Measurements from ENCODE around the gene B9D1.

Gene B9D1

DNA sequence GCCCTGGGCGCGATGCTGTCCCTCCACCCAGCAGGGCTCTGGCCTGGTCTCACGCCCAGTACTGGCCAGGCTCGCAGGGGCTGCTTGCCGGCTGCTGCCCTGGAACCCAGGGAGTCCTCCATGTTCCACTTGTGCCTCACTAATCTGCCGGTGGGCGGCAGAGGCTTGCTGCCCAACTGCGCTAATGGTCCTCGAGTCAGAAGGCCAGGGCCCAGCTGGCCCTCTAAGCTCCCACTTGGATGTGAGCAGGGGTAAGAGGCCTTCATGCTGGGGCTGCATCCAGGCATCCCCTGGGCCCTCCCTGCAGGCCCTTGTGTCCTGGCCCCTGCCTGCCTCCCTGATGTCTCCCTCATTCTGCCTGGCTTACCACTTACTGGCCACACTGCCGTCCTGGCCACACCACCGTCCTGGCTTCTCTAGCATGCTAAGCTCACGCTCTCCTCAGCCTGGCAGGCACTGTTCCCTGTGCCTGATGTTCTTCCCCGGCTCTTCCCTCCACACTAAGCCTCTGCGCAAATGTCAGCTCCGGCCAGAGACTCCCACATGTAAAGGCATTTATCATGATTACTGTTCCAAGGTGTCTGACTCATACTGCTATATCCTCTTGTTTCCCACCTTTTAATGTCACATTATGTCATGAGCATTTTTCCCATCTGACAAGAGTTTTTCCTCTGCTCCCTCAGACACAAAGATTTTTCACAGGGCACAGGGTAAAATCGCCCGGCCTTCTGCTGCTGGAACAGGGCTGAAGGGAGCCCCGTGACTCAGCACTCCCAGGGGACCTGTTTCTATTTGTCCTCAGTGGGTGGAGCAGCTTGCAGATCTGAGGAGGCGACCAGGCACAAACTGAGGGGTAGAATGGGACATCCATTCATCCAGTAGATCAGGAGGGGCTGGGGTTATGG, 15.9 kb downstream of the B9D1 start:
- DNase-seq (ENCODE audit: low read depth): peak; percentile 88
- no peak overlapping the region for H3K4me3 ChIP-seq (ENCODE audit: low read length)
- TF ChIP-seq, protein P1, sequence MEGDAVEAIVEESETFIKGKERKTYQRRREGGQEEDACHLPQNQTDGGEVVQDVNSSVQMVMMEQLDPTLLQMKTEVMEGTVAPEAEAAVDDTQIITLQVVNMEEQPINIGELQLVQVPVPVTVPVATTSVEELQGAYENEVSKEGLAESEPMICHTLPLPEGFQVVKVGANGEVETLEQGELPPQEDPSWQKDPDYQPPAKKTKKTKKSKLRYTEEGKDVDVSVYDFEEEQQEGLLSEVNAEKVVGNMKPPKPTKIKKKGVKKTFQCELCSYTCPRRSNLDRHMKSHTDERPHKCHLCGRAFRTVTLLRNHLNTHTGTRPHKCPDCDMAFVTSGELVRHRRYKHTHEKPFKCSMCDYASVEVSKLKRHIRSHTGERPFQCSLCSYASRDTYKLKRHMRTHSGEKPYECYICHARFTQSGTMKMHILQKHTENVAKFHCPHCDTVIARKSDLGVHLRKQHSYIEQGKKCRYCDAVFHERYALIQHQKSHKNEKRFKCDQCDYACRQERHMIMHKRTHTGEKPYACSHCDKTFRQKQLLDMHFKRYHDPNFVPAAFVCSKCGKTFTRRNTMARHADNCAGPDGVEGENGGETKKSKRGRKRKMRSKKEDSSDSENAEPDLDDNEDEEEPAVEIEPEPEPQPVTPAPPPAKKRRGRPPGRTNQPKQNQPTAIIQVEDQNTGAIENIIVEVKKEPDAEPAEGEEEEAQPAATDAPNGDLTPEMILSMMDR (conservative IDR thresholded peaks at IDR 0.05; ENCODE audit: low read length): no peak

DNA sequence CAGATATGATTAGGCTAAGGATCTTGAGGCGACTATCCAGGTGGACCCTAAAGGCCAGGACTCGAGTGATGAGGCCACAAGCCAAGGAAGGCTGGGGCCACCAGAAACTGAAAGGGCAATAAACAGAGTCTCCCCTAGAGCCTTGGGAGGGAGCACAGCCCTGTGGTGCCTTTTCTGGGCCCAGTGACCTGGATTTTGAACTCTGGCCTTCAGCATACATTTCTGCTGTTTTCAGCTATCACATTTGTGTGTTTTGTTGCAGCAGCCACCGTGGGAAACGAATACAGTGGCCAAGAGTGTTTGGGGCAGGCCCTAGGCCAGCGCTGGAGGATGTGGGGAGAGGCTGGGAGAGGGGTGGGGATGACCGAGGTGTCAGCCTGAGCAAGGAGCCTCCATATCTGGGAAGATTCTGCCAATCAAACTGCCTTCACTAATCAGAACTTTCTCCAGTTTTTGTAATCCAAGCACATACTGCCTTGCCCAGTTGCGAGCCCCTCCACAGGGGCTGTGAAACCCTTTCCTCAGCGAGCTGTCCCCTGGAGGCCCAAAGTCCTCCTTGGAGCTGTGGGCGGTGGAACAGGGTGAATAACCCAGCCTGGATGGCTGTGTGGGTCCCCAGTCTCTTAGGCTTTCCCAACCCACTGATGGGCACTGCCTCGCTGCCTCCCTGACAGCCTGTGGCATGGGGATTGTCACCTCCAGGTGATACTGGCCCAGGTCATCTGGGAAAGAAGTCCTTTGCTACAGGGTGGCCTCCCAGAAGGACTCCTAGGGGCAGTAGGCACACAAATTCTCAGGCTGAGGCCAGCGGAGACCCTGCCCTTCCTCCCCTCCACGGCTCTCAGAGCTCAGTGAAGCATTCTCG, 16.8 kb downstream of the B9D1 start:
- no peak for DNase-seq (ENCODE audit: low read depth)
- TF ChIP-seq, protein P1 (conservative IDR thresholded peaks at IDR 0.05; ENCODE audit: low read length): no peak
- no peak overlapping the region for H3K4me3 ChIP-seq (ENCODE audit: low read length)

DNA sequence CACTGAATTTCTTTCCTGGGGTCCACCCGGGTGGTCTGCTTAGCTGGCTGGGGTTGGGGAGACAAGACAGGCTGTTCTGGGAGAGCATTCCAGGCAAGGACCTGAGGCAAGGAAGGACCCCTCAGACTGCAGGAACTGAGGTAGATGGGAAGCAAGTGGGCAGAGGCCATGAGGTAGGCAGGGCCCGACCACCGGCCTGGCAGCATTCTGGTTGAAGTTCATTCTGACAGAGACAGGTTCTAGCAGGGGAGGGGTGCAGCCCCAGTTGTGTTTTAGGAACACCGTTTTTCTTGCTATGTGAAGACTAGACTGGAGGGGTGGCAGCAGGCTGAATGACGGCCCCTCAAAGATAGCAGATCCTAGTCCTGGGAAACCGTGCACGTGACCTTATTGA, 17.5 kb downstream of the B9D1 start:
- no peak overlapping the region for H3K4me3 ChIP-seq (ENCODE audit: low read length)
- DNase-seq (ENCODE audit: low read depth): no peak
- TF ChIP-seq, protein P1 (conservative IDR thresholded peaks at IDR 0.05; ENCODE audit: low read length): no peak

DNA sequence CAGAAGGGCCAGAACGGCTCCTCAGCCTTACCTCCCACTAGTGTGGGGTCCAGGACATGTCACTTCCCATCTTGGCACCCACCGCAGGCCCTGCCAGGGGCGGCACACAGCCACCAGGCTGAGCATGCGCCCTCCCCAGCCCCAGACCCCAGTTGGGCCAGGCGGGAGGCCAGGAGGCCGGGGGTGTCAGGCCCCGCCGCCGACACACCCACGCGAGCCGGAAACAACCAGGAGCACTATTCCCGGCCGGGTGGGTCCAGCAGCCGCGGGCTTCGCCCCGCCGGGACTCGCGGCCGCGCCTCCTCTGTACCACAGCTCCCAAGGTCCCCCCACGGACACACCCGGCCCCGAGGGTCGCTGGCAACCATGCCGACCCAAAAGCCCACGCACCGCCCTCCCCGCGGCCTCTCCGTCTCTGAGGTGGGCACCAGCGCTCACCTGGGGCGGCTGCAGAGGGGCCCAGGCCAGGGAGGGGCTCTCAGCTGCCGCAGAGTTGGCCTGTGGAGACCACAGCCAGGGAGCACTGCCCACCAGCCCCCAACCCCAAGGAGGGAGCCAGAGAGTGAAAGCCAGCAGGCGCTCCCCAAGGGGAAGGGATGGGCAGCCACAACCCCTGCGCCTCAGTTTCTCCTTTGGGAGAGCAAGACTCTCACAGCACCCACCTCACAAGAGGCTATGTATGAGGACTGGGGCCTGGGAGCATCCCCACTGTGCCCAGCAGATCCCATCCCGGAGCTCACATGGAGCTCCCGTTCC, 18.0 kb downstream of the B9D1 start:
- TF ChIP-seq, protein P1 (conservative IDR thresholded peaks at IDR 0.05; ENCODE audit: low read length): no peak
- DNase-seq (ENCODE audit: low read depth): no peak
- H3K4me3 ChIP-seq (ENCODE audit: low read length): no peak overlapping the region

DNA sequence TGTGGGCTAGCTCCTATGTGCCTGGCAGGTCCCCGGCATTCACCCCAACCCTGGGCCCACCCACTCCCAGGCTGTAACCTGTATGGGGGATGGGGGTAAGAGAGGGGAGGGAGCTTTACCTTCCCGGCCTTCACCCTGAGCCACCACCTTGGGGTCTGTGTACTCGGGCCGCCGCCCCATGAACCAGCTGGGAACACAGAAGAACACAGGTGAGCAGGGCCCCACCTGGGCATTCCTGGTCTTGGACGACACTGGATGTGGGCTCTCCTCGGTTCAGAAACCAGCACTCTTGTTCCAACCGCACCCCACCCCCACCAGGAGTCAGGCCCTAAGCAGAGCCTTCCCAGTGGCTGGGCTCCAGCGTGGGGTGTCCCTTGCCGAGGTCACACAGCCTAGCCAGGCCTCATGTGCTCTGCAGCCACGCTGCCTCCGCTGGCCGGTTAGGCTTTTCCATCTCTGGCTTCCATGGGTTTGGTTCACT, 18.8 kb downstream of the B9D1 start:
- TF ChIP-seq, protein P1 (conservative IDR thresholded peaks at IDR 0.05; ENCODE audit: low read length): no peak
- H3K4me3 ChIP-seq (ENCODE audit: low read length): no peak overlapping the region
- DNase-seq (ENCODE audit: low read depth): no peak

DNA sequence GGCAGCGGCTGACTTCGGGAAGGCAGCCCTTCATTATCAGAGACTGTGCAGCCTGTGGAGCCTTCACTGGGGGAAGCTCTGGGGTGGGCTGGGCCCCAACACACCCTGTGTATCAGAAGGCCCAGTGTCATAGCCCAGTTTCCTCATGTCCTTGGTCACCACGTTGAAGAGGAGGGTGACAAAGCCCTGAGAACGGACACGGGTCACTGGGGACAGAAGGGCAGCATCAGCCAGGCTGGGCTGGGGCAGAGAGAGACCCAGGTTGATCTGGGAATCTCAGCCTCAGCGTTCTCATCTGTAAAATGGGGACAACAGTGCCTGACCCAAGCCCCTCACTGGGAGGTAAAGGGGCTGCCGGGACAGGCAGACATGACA, 19.3 kb downstream of the B9D1 start:
- TF ChIP-seq, protein P1 (conservative IDR thresholded peaks at IDR 0.05; ENCODE audit: low read length): no peak
- H3K4me3 ChIP-seq (ENCODE audit: low read length): no peak overlapping the region
- no peak for DNase-seq (ENCODE audit: low read depth)

Measured in AG10803 (cell line).